ENCODE results near the gene SLC66A2. TPM values are rescaled to one million over a fixed set of nuclear protein-coding genes. Genes with fewer than 3 reads are reported as not detected.

Gene SLC66A2
- total and polyA plus RNA-seq, 2 of the 13 experiments (the other 11 are each of a cell fraction or from before 2014, with no cell fraction given), result 33.5 to 41.9 TPM

DNA sequence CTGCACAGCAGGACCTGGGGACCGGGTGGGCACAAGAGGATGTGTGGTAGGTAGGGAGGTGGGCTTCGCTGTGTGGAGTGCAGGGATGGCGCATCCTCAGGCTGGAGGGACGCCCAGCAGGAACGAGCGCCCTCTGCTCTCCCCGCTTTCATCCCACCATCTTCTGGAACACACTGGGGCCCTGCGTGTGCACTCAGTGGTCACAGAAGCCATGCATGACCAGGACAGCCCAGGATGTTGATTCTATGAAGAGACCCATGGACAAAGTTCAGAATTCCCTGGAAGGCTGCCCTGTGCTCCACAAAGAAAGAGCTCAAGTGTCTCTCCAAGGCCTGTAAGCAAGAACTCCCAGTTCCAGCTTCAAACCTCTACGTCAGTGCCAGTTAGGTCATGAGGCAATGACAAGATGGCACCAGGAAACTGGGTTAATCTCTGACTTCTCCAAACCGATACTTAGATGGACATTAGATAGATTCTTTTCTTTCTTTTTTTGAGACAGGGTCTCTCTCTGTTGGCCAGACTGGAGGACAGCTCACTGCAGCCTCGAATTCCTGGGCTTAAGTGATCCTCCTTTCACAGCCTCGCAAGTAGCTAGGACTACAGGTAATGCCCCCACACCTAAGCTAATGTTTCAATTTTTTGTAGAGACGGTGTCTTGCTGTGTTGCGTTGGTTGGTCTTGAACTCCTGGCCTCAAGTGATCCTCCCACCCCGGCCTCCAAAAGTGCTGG, 3.4 kb downstream of the SLC66A2 start (continued):
- TF ChIP-seq, protein P1, sequence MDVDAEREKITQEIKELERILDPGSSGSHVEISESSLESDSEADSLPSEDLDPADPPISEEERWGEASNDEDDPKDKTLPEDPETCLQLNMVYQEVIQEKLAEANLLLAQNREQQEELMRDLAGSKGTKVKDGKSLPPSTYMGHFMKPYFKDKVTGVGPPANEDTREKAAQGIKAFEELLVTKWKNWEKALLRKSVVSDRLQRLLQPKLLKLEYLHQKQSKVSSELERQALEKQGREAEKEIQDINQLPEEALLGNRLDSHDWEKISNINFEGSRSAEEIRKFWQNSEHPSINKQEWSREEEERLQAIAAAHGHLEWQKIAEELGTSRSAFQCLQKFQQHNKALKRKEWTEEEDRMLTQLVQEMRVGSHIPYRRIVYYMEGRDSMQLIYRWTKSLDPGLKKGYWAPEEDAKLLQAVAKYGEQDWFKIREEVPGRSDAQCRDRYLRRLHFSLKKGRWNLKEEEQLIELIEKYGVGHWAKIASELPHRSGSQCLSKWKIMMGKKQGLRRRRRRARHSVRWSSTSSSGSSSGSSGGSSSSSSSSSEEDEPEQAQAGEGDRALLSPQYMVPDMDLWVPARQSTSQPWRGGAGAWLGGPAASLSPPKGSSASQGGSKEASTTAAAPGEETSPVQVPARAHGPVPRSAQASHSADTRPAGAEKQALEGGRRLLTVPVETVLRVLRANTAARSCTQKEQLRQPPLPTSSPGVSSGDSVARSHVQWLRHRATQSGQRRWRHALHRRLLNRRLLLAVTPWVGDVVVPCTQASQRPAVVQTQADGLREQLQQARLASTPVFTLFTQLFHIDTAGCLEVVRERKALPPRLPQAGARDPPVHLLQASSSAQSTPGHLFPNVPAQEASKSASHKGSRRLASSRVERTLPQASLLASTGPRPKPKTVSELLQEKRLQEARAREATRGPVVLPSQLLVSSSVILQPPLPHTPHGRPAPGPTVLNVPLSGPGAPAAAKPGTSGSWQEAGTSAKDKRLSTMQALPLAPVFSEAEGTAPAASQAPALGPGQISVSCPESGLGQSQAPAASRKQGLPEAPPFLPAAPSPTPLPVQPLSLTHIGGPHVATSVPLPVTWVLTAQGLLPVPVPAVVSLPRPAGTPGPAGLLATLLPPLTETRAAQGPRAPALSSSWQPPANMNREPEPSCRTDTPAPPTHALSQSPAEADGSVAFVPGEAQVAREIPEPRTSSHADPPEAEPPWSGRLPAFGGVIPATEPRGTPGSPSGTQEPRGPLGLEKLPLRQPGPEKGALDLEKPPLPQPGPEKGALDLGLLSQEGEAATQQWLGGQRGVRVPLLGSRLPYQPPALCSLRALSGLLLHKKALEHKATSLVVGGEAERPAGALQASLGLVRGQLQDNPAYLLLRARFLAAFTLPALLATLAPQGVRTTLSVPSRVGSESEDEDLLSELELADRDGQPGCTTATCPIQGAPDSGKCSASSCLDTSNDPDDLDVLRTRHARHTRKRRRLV (CRISPR knock-in tag; IDR thresholded peaks at IDR 0.05), result 0 out of 2 replicates have a peak, but pooled peaks have one; percentile 35
- TF ChIP-seq PTBP1 (IDR thresholded peaks at IDR 0.05; ENCODE audit: low read depth, low read length, poor library complexity, severe bottlenecking) (no peak), REPIN1 (CRISPR knock-in tag; IDR thresholded peaks at IDR 0.05; ENCODE audit: borderline replicate concordance, low read depth) (no peak), ZNF292 (CRISPR knock-in tag; IDR thresholded peaks at IDR 0.05; ENCODE audit: borderline replicate concordance, low read depth) (0 out of 2 replicates have a peak, but pooled peaks have one; percentile 24), EP300 (IDR thresholded peaks at IDR 0.05; ENCODE audit: low read depth in 2 of 2, low read length in 2 of 2) (peak in 1 of 2 experiments; percentile 72; a peak in 2 of 4 replicates), EP300 (CRISPR knock-in tag; IDR thresholded peaks at IDR 0.05; ENCODE audit: borderline replicate concordance) (peak; percentile 39; the same call in 1 of the 2 replicates), ZNF747 (CRISPR knock-in tag; IDR thresholded peaks at IDR 0.05; ENCODE audit: borderline replicate concordance) (no peak), MTA1 (CRISPR knock-in tag; IDR thresholded peaks at IDR 0.05; ENCODE audit: borderline replicate concordance) (peak; percentile 52; the same call in 1 of the 2 replicates), ZSCAN29 (CRISPR knock-in tag; conservative IDR thresholded peaks at IDR 0.05) (no peak)
- TF ChIP-seq, protein P2, sequence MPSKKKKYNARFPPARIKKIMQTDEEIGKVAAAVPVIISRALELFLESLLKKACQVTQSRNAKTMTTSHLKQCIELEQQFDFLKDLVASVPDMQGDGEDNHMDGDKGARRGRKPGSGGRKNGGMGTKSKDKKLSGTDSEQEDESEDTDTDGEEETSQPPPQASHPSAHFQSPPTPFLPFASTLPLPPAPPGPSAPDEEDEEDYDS (CRISPR knock-in tag; IDR thresholded peaks at IDR 0.05), result 0 out of 2 replicates have a peak, but pooled peaks have one; percentile 32
- TF ChIP-seq, protein P3, sequence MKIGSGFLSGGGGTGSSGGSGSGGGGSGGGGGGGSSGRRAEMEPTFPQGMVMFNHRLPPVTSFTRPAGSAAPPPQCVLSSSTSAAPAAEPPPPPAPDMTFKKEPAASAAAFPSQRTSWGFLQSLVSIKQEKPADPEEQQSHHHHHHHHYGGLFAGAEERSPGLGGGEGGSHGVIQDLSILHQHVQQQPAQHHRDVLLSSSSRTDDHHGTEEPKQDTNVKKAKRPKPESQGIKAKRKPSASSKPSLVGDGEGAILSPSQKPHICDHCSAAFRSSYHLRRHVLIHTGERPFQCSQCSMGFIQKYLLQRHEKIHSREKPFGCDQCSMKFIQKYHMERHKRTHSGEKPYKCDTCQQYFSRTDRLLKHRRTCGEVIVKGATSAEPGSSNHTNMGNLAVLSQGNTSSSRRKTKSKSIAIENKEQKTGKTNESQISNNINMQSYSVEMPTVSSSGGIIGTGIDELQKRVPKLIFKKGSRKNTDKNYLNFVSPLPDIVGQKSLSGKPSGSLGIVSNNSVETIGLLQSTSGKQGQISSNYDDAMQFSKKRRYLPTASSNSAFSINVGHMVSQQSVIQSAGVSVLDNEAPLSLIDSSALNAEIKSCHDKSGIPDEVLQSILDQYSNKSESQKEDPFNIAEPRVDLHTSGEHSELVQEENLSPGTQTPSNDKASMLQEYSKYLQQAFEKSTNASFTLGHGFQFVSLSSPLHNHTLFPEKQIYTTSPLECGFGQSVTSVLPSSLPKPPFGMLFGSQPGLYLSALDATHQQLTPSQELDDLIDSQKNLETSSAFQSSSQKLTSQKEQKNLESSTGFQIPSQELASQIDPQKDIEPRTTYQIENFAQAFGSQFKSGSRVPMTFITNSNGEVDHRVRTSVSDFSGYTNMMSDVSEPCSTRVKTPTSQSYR (CRISPR knock-in tag; IDR thresholded peaks at IDR 0.05; ENCODE audit: borderline replicate concordance), result no peak
- TF ChIP-seq, protein P4, sequence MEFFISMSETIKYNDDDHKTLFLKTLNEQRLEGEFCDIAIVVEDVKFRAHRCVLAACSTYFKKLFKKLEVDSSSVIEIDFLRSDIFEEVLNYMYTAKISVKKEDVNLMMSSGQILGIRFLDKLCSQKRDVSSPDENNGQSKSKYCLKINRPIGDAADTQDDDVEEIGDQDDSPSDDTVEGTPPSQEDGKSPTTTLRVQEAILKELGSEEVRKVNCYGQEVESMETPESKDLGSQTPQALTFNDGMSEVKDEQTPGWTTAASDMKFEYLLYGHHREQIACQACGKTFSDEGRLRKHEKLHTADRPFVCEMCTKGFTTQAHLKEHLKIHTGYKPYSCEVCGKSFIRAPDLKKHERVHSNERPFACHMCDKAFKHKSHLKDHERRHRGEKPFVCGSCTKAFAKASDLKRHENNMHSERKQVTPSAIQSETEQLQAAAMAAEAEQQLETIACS (CRISPR knock-in tag; IDR thresholded peaks at IDR 0.05), result no peak
- TF ChIP-seq, protein P5, sequence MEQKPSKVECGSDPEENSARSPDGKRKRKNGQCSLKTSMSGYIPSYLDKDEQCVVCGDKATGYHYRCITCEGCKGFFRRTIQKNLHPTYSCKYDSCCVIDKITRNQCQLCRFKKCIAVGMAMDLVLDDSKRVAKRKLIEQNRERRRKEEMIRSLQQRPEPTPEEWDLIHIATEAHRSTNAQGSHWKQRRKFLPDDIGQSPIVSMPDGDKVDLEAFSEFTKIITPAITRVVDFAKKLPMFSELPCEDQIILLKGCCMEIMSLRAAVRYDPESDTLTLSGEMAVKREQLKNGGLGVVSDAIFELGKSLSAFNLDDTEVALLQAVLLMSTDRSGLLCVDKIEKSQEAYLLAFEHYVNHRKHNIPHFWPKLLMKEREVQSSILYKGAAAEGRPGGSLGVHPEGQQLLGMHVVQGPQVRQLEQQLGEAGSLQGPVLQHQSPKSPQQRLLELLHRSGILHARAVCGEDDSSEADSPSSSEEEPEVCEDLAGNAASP (CRISPR knock-in tag; IDR thresholded peaks at IDR 0.05; ENCODE audit: borderline replicate concordance), result peak; percentile 13; the same call in 1 of the 2 replicates
